SK-N-SH (cell line): ENCODE results near the gene NEMP2. TPM values are rescaled to one million over a fixed set of nuclear protein-coding genes. Genes with fewer than 3 reads are reported as not detected.

Experiments used
- CTCF ChIA-PET: fragments of 300-600, 350-600 bp; formaldehyde crosslinking; extraction: SDS; loops from one replicate; lab custom pipeline; 2021; lab: Yijun Ruan, JAX
- POLR2A ChIA-PET: fragments of 350-600 bp; sonication (Branson Sonifier 250); formaldehyde crosslinking; extraction: SDS; loops from one replicate; lab custom pipeline; 2020; ENCODE audit warnings: antibody characterized with exemption, inconsistent platforms; lab: Yijun Ruan, JAX
- DNase-seq: peaks from one replicate; pipeline ENCODE4 v3.0.0; 2012
- H2AFZ ChIP-seq: fragments of 200-600 bp; sonication (generic); 2 replicates; pipeline ENCODE4 v1.8.1; 2016; ENCODE audit warnings: antibody characterized with exemption, mild to moderate bottlenecking, low read depth
- H3F3A ChIP-seq: fragments of 200-600 bp; sonication (generic); replicated peaks from 2 replicates; pipeline ENCODE3; 2016; ENCODE audit warnings: antibody characterized with exemption, mild to moderate bottlenecking; ENCODE audit not compliant: insufficient read depth
- H3K27ac ChIP-seq, 2 experiments: fragments of 200-500 bp in 1 of 2; fragments of 200-600 bp in 1 of 2; sonication (Bioruptor generic) in 1 of 2; sonication (generic), shearing (Covaris generic) in 1 of 2; 2 replicates each; pipeline versions ENCODE4 v1.5.1 to v1.6.1; 2014 to 2016; ENCODE audit warnings: low read depth in 2 of 2, inconsistent platforms in 1 of 2, low read length in 1 of 2, mild to moderate bottlenecking in 1 of 2, mixed read lengths in 1 of 2
- H3K27me3 ChIP-seq: fragments of 200-600 bp; sonication (generic), shearing (Covaris generic); 2 replicates; pipeline ENCODE4 v1.6.1; 2016; ENCODE audit warnings: mixed run types; ENCODE audit not compliant: insufficient read depth
- H3K36me3 ChIP-seq, 2 experiments: fragments of 200-500 bp in 1 of 2; fragments of 200-600 bp in 1 of 2; sonication (Bioruptor generic) in 1 of 2; sonication (generic) in 1 of 2; replicated peaks in 1 of 2; 2 replicates each; pipeline versions ENCODE3 to v1.5.1; 2014 to 2016; ENCODE audit warnings: low read length in 1 of 2, mild to moderate bottlenecking in 1 of 2; ENCODE audit not compliant: insufficient read depth in 2 of 2, control insufficient read depth in 1 of 2
- H3K4me1 ChIP-seq, 2 experiments: fragments of 200-500 bp in 1 of 2; fragments of 200-600 bp in 1 of 2; sonication (Bioruptor generic) in 1 of 2; sonication (generic), shearing (Covaris generic) in 1 of 2; 2 replicates each; pipeline versions ENCODE4 v1.5.1 to v1.6.1; 2014 to 2016; ENCODE audit warnings: low read depth in 1 of 2, low read length in 1 of 2, mixed run types in 1 of 2; ENCODE audit not compliant: insufficient read depth in 2 of 2, control insufficient read depth in 1 of 2
- H3K4me2 ChIP-seq: fragments of 200-600 bp; sonication (generic), shearing (Covaris generic); 2 replicates; pipeline ENCODE4 v1.6.1; 2017; ENCODE audit warnings: mixed run types
- H3K4me3 ChIP-seq, 2 experiments: fragments of 200-500 bp in 1 of 2; fragments of 200-600 bp in 1 of 2; sonication (Bioruptor generic) in 1 of 2; sonication (generic), shearing (Covaris generic) in 1 of 2; 2 replicates each; pipeline versions ENCODE4 v1.5.1 to v1.8.1; 2014 to 2016; ENCODE audit warnings: low read depth in 2 of 2, inconsistent platforms in 1 of 2, low read length in 1 of 2, mild to moderate bottlenecking in 1 of 2, mixed read lengths in 1 of 2, moderate library complexity in 1 of 2
- H3K79me2 ChIP-seq: fragments of 200-600 bp; sonication (generic); 2 replicates; pipeline ENCODE4 v1.8.1; 2017; ENCODE audit warnings: mild to moderate bottlenecking; ENCODE audit not compliant: insufficient read depth
- H3K9ac ChIP-seq: fragments of 200-600 bp; sonication (generic); 2 replicates; pipeline ENCODE4 v1.6.1; 2017; ENCODE audit warnings: mixed run types
- H3K9me2 ChIP-seq: fragments of 200-600 bp; sonication (generic); 2 replicates; pipeline ENCODE4 v1.6.1; 2017; ENCODE audit warnings: mixed run types
- H3K9me3 ChIP-seq: fragments of 200-600 bp; sonication (generic); 2 replicates; pipeline ENCODE4 v1.6.1; 2017; ENCODE audit warnings: mixed run types, mild to moderate bottlenecking, moderate library complexity
- H4K20me1 ChIP-seq: fragments of 200-600 bp; sonication (generic); 2 replicates; pipeline ENCODE4 v1.6.1; 2017; ENCODE audit warnings: mild to moderate bottlenecking, mixed run types; ENCODE audit not compliant: insufficient read depth
- CTCF ChIP-seq: fragments of 200-600 bp; sonication (generic); IDR thresholded peaks from 2 replicates; pipeline ENCODE4 v1.6.1; 2017; ENCODE audit warnings: antibody characterized with exemption, mild to moderate bottlenecking, moderate library complexity
- ELF1 ChIP-seq: IDR thresholded peaks from 2 replicates; pipeline ENCODE4 v1.4.0; 2012
- EZH2phosphoT487 ChIP-seq: fragments of 200-600 bp; sonication (generic); IDR thresholded peaks from 2 replicates; pipeline ENCODE4 v1.6.1; 2017; ENCODE audit warnings: low read depth, mixed run types, mild to moderate bottlenecking, antibody characterized with exemption, moderate library complexity, borderline replicate concordance
- FOXJ3 ChIP-seq: sonication (generic); formaldehyde crosslinking; IDR thresholded peaks from 2 replicates; pipeline ENCODE4 v1.5.1; 2020; ENCODE audit warnings: mild to moderate bottlenecking, missing genetic modification reagents
- FOXM1 ChIP-seq: IDR thresholded peaks from 2 replicates; pipeline ENCODE4 v1.4.0; 2012; ENCODE audit warnings: low read depth, mild to moderate bottlenecking
- GATA2 ChIP-seq: sonication (generic); formaldehyde crosslinking; IDR thresholded peaks from 2 replicates; pipeline ENCODE4 v1.5.0; 2020; ENCODE audit warnings: mild to moderate bottlenecking, missing genetic modification reagents
- MAX ChIP-seq: IDR thresholded peaks from 2 replicates; pipeline ENCODE4 v1.4.0; 2012; ENCODE audit warnings: low read depth
- MEF2A ChIP-seq: IDR thresholded peaks from 2 replicates; pipeline ENCODE4 v1.4.0; 2012; ENCODE audit warnings: low read depth, borderline replicate concordance
- NRF1 ChIP-seq: IDR thresholded peaks from 2 replicates; pipeline ENCODE4 v1.6.1; 2012; ENCODE audit warnings: low read depth, mild to moderate bottlenecking, low read length
- POLR2AphosphoS5 ChIP-seq: IDR thresholded peaks from 2 replicates; pipeline ENCODE4 v1.6.1; 2012; ENCODE audit warnings: low read depth, low read length
- RAD21 ChIP-seq: IDR thresholded peaks from 2 replicates; pipeline ENCODE4 v1.6.1; 2012; ENCODE audit warnings: mild to moderate bottlenecking, low read length
- RCOR1 ChIP-seq: fragments of 150-350 bp; IDR thresholded peaks from 2 replicates; pipeline ENCODE4 v1.6.1; 2017; ENCODE audit warnings: antibody characterized with exemption, low read length
- REST ChIP-seq: IDR thresholded peaks from 2 replicates; pipeline ENCODE4 v1.6.1; 2012; ENCODE audit warnings: mild to moderate bottlenecking, low read depth, low read length, moderate library complexity
- RFX5 ChIP-seq: IDR thresholded peaks from 2 replicates; pipeline ENCODE4 v1.6.1; 2012; ENCODE audit warnings: mild to moderate bottlenecking, improper control_type of control experiment, low read length
- RXRA ChIP-seq: IDR thresholded peaks from 2 replicates; pipeline ENCODE4 v1.4.0; 2012; ENCODE audit warnings: low read depth, mild to moderate bottlenecking, borderline replicate concordance
- TAF1 ChIP-seq: IDR thresholded peaks from 2 replicates; pipeline ENCODE4 v1.6.1; 2012; ENCODE audit warnings: low read depth, mild to moderate bottlenecking, low read length, moderate library complexity, borderline replicate concordance
- TCF12 ChIP-seq: IDR thresholded peaks from 2 replicates; pipeline ENCODE4 v1.4.0; 2012
- USF1 ChIP-seq: IDR thresholded peaks from 2 replicates; pipeline ENCODE4 v1.4.0; 2012; ENCODE audit warnings: low read depth, borderline replicate concordance
- WGBS: methylation state at CpG from one replicate; pipeline ENCODE4 v1.1.6; 2017; ENCODE audit warnings: low lambda C conversion rate; 5-methylcytosine and 5-hydroxymethylcytosine counted together
- polyA plus RNA-seq, 3 experiments: library from polyadenylated mRNA; depleted of rRNA; stranded (reverse); fragments of >200 nt; gene quantifications; 2 replicates each; pipeline ENCODE4 v1.2.3, GENCODE V29; 2012

NEMP2 gene
- polyA plus RNA-seq, 1 of the 3 experiments (the other 2 are of a cell fraction), result 2.0 TPM

- no peak for TF ChIP-seq MAX
These were observed 35.2 kb downstream of the NEMP2 start (continued) for GRCh38 chr2:190499273-190499672.

- DNase-seq, result no peak
- H3K36me3 ChIP-seq, result peaks cover 11 to 31% of the 10 kb centered on the region in 2 experiments
- no peaks in the 10 kb centered on the region for H3K9me2 ChIP-seq
These were observed 37.1 kb downstream of the NEMP2 start for GRCh38 chr2:190497428-190497827.

More at GRCh38 chr2:190497428-190497827, 37.1 kb downstream of the NEMP2 start:
- Histone ChIP-seq H3K4me2 (no peak overlapping the region), H2AFZ (no peak overlapping the region), H4K20me1 (no peaks in the 10 kb centered on the region), H3K9me3 (no peaks in the 10 kb centered on the region), H3K27ac (no peak overlapping the region), H3K79me2 (no peaks in the 10 kb centered on the region), H3K4me3 (no peak overlapping the region), H3F3A (no peaks in the 10 kb centered on the region), H3K4me1 (no peaks in the 10 kb centered on the region; a peak in 1 of 4 replicates), H3K9ac (no peak overlapping the region), H3K27me3 (no peaks in the 10 kb centered on the region)
- POLR2A ChIA-PET, result no interaction called here
- CTCF ChIA-PET, result interaction anchor here (1.8 kb wide), 1 partner anchor 14 kb away, joined by 5 read pairs; no protein-coding TSS in a partner anchor
- TF ChIP-seq ELF1 (no peak), FOXM1 (no peak), RFX5 (no peak), REST (no peak), RAD21 (no peak), GATA2 (CRISPR knock-in tag) (no peak), MAX (no peak), POLR2AphosphoS5 (no peak), MEF2A (no peak), FOXJ3 (no peak), USF1 (no peak), TCF12 (no peak), TAF1 (no peak), CTCF (no peak), RCOR1 (no peak), RXRA (no peak), NRF1 (no peak), EZH2phosphoT487 (no peak)
- WGBS, result 86% methylated on average over 4 of the region's 4 CpGs
